Endothelial cell of umbilical vein (primary cell): ENCODE data around the gene QARS1. TPM values are rescaled to one million over a fixed set of nuclear protein-coding genes. Genes with fewer than 3 reads are reported as not detected.
A peak's percentile ranks its signal among the peaks of the same experiment; 100 is the strongest.

Source experiments
- Bru-seq: library from RNA; stranded (reverse); fragments of 400-500 nt; gene quantifications from one replicate; lab custom pipeline; 2021; lab: Mats Ljungman, UMichigan
- BruChase-seq, 2 experiments: library from RNA; stranded (reverse); fragments of 400-500 nt; gene quantifications; one replicate each; lab custom pipeline; 2021; lab: Mats Ljungman, UMichigan
- BruUV-seq: library from RNA; stranded (reverse); fragments of 400-500 nt; replicated peaks from 2 replicates; lab custom pipeline; 2021; lab: Mats Ljungman, UMichigan
- CTCF ChIA-PET: fragments of 300-600, 350-600 bp; sonication (Branson Sonifier 250); formaldehyde crosslinking; loops from one replicate; lab custom pipeline; 2021; ENCODE audit warnings: antibody characterized with exemption, inconsistent platforms; lab: Charles Lee
- POLR2A ChIA-PET: fragments of 300-600, 350-600 bp; sonication (Branson Sonifier 250); formaldehyde crosslinking; loops from one replicate; lab custom pipeline; 2021; ENCODE audit warnings: antibody characterized with exemption, inconsistent platforms; lab: Charles Lee
- DNase-seq: peaks from one replicate; pipeline ENCODE4 v3.0.0-alpha.2; 2011; ENCODE audit warnings: low read depth, low spot score
- FAIRE-seq: peaks from 2 replicates; lab custom pipeline; 2011; peaks lifted over from hg19 to GRCh38; lab: Jason Lieb, UNC
- H2AFZ ChIP-seq: 2 replicates; pipeline ENCODE4 v1.6.0; 2012; ENCODE audit warnings: low read depth, low read length, control low read depth, inconsistent platforms
- H3K27ac ChIP-seq: 2 replicates; pipeline ENCODE4 v1.5.1; 2011; ENCODE audit warnings: low read depth, mild to moderate bottlenecking, control low read depth, low read length, moderate library complexity; ENCODE audit not compliant: insufficient read depth
- H3K27me3 ChIP-seq, 2 experiments: 2 replicates each; pipeline versions ENCODE4 v1.6.0 to v1.6.1; 2011; ENCODE audit warnings: low read length in 2 of 2, mixed read lengths in 1 of 2; ENCODE audit not compliant: control insufficient read depth in 2 of 2, insufficient read depth in 2 of 2
- H3K36me3 ChIP-seq, 2 experiments: 2 replicates in 1 of 2; 3 replicates in 1 of 2; pipeline ENCODE4 v1.5.1; 2011; ENCODE audit warnings: low read length in 2 of 2, mild to moderate bottlenecking in 1 of 2, moderate library complexity in 1 of 2; ENCODE audit not compliant: control insufficient read depth in 2 of 2, insufficient read depth in 2 of 2; ENCODE audit errors: extremely low read depth in 1 of 2
- H3K4me1 ChIP-seq: 3 replicates; pipeline ENCODE4 v1.5.1; 2011; ENCODE audit warnings: mild to moderate bottlenecking, low read length; ENCODE audit not compliant: control insufficient read depth, insufficient read depth; ENCODE audit errors: extremely low read depth
- H3K4me2 ChIP-seq: 2 replicates; pipeline ENCODE4 v1.6.1; 2011; ENCODE audit warnings: low read length, control low read depth, mixed read lengths; ENCODE audit not compliant: insufficient read depth
- H3K4me3 ChIP-seq, 3 experiments: fragments of 200-600 bp in 1 of 3; sonication (generic), shearing (Covaris generic) in 1 of 3; replicated peaks in 1 of 3; 2 replicates each; pipeline ENCODE4 v1.5.1; 2011 to 2016; ENCODE audit warnings: control low read depth in 3 of 3, low read length in 3 of 3, mild to moderate bottlenecking in 2 of 3, inconsistent platforms in 1 of 3, low read depth in 1 of 3, moderate library complexity in 1 of 3; ENCODE audit not compliant: insufficient read depth in 1 of 3
- H3K79me2 ChIP-seq: 2 replicates; pipeline ENCODE4 v1.6.0; 2012; ENCODE audit warnings: low read length, inconsistent platforms; ENCODE audit not compliant: control insufficient read depth, insufficient read depth
- H3K9ac ChIP-seq: replicated peaks from 2 replicates; pipeline ENCODE3; 2011; ENCODE audit warnings: low read length, control low read depth; ENCODE audit not compliant: insufficient read depth; ENCODE audit errors: extremely low read depth
- H3K9me1 ChIP-seq: replicated peaks from 3 replicates; pipeline ENCODE4 v1.6.0; 2011; ENCODE audit warnings: mild to moderate bottlenecking, low read length; ENCODE audit not compliant: control insufficient read depth, insufficient read depth; ENCODE audit errors: extremely low read depth
- H3K9me3 ChIP-seq: replicated peaks from 2 replicates; pipeline ENCODE4 v1.5.1; 2012; ENCODE audit warnings: low read length, inconsistent platforms; ENCODE audit not compliant: control insufficient read depth, insufficient read depth
- H4K20me1 ChIP-seq: replicated peaks from 2 replicates; pipeline ENCODE3; 2011; ENCODE audit warnings: mild to moderate bottlenecking, low read length; ENCODE audit not compliant: control insufficient read depth, insufficient read depth; ENCODE audit errors: extremely low read depth
- POLR2A ChIP-seq: IDR thresholded peaks from 2 replicates; pipeline ENCODE4 v1.6.1; 2012; ENCODE audit warnings: low read depth, mild to moderate bottlenecking, control low read depth, low read length
- POLR2AphosphoS5 ChIP-seq: IDR thresholded peaks from 2 replicates; pipeline ENCODE4 v1.6.1; 2012; ENCODE audit warnings: low read depth, mild to moderate bottlenecking, control low read depth, low read length, moderate library complexity; ENCODE audit not compliant: insufficient read depth
- dilution Hi-C: fragments of 300-500 bp; cut with MboI; formaldehyde crosslinking; loops from one replicate; pipeline ENCODE4 v1.15.0; 2019; ENCODE audit warnings: low sequenced_read_pairs; ENCODE audit not compliant: extremely low pct_ligation_motif_present
- intact Hi-C: fragments of 100-400 bp; cut with micrococcal nuclease; formaldehyde crosslinking; loops from one replicate; pipeline ENCODE4 v1.10.0; 2022
- long read RNA-seq: library from polyadenylated mRNA; stranded (forward); transcript quantifications from one replicate; pipeline ENCODE4 v2.0.0, GENCODE V29; 2021
- polyA minus RNA-seq, 3 experiments: library from RNA; depleted of rRNA, polyadenylated mRNA; stranded (reverse); fragments of >200 nt; gene quantifications; 1 replicate in 1 of 3; 2 replicates in 2 of 3; pipeline ENCODE4 v1.2.3, GENCODE V29; 2011
- polyA plus RNA-seq, 4 experiments: library from polyadenylated mRNA; depleted of rRNA in 3 of 4; stranded (reverse) in 3 of 4; unstranded in 1 of 4; fragments of >200 nt; gene quantifications; 2 replicates each; pipeline versions ENCODE4 v1.2.1 to v1.2.3, GENCODE V29; 2011 to 2012; ENCODE audit warnings: missing spikeins in 1 of 4
- total RNA-seq: library from RNA; stranded (reverse); gene quantifications from 2 replicates; pipeline ENCODE4 v1.2.3, GENCODE V29; 2021
- TF ChIP-seq, protein P1 (sequence below), 2 donors: IDR thresholded peaks; 1 replicate in 1 of 2; 2 replicates in 1 of 2; pipeline ENCODE4 v1.5.1; 2011; ENCODE audit warnings: low read length in 2 of 2, mild to moderate bottlenecking in 2 of 2, moderate library complexity in 2 of 2, control low read depth in 1 of 2, inconsistent platforms in 1 of 2, low read depth in 1 of 2; ENCODE audit not compliant: insufficient read depth in 1 of 2; ENCODE audit errors: extremely low read depth in 1 of 2

QARS1 gene
- total RNA-seq (261 and 285 TPM in 2 replicates), polyA plus RNA-seq (434 and 477 TPM in 2 replicates), polyA minus RNA-seq (280 and 284 TPM in 2 replicates), Bru-seq, nascent RNA (percentile 61 among the genes with signal in this experiment), BruChase-seq, experiment 1, labeled RNA remaining after a 6-hour chase (percentile 90 among the genes with signal in this experiment), BruChase-seq, experiment 2, labeled RNA remaining after a 2-hour chase (percentile 81 among the genes with signal in this experiment)
- 308 and 315 TPM in 2 replicates for polyA plus RNA-seq (2011; cell fraction: cytosol; rRNA removed)
- 681 and 803 TPM in 2 replicates for polyA plus RNA-seq (2011; cell fraction: nucleus; rRNA removed)
- 288 and 313 TPM in 2 replicates for polyA plus RNA-seq (2012)
- polyA minus RNA-seq (2011; cell fraction: cytosol; rRNA and poly(A)+ RNA removed), result 116 TPM
- 156 and 170 TPM in 2 replicates for polyA minus RNA-seq (2011; cell fraction: nucleus; rRNA and poly(A)+ RNA removed)
- long read RNA-seq, transcript QARS-201 (24 exons, 2,827 nt), result major isoform, 186 of 262 reads
- long read RNA-seq, transcript QARS-209 (23 exons, 2,362 nt), result minor isoform, 12 of 262 reads
- long read RNA-seq, partial matches to known transcripts, result 20 of 262 reads
- long read RNA-seq, other reads (novel, unspliced or antisense), result 44 of 262 reads

DNA sequence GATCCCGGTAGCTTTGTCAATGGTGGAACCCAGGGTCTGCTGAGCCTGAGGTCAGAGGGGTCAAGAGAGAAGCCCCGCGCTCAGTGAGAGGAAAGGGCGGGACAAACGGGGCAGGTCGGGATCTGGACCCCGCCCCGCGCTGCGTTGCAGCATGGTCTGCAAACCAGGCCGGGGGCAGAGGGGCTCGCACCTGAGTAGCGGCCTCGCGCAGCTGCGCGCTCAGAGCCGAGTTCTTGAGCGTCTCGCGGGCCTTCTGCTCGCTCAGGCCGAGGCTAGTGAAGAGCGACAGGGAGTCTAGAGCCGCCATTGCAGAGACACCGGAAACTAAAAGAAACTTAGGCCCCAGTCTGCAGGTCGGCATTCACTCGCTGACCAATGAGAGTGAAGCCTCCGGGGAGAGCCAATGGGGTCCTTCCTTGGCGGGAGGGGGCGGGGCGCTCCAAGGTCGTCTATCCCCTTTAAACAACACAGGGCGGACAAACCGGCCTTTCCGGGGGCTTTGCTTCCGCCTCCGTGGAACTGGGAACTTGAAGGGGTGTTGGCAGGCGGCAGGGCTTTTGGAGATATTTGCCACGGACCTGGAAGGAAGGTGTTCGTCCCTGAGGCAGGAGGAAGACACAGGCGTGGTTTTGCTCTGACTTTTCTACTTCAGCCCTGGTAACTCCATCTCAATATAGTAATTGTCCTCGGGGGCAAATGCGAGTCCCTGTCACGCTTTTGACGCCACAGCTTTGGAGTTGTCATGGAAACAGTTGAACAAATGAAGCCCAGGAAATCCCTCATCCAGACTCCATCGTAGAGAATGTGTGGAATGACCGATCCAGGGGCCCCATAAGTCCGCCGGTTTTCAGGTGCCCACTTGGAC lies at the start of gene QARS1:
Gene QARS1 (minus strand): TSS at position 331 of the 865 bp plus-strand sequence. CDS start 24 bp downstream, at position 307.
- intact Hi-C loops, result loop anchor here (1.0 to 2.0 kb wide), 4 partner anchors 10 to 345 kb away; partner anchors contain the start of genes LAMB2, QRICH1 and USP19
- CTCF ChIA-PET, result interaction anchor here (3.6 kb wide), 1 partner anchor 11 kb away, joined by 22 read pairs; the partner anchor contains the start of gene QRICH1
- TSS peak; percentile 93 for BruUV-seq

More for the DNA sequence above, at the start of gene QARS1:
- Histone ChIP-seq H3K4me1 (peaks cover 9% of the 10 kb centered on the region), H3K4me3 (peak within 1 kb of the TSS; percentile 67 to 90 (median 85)), H2AFZ (peak within 1 kb of the TSS; percentile 85), H3K9me1 (no peaks in the 10 kb centered on the region), H4K20me1 (no peaks in the 10 kb centered on the region), H3K9me3 (no peaks in the 10 kb centered on the region), H3K27me3 (no peaks in the 10 kb centered on the region), H3K36me3 (peaks cover 6 to 33% of the 10 kb centered on the region in 2 experiments), H3K27ac (peak within 1 kb of the TSS; percentile 72), H3K79me2 (peaks cover 8% of the 10 kb centered on the region), H3K9ac (peak within 1 kb of the TSS; percentile 85), H3K4me2 (peak within 1 kb of the TSS; percentile 90)
- TF ChIP-seq POLR2AphosphoS5 (peak; percentile 87), POLR2A (peak; percentile 90)
- TF ChIP-seq, protein P1, sequence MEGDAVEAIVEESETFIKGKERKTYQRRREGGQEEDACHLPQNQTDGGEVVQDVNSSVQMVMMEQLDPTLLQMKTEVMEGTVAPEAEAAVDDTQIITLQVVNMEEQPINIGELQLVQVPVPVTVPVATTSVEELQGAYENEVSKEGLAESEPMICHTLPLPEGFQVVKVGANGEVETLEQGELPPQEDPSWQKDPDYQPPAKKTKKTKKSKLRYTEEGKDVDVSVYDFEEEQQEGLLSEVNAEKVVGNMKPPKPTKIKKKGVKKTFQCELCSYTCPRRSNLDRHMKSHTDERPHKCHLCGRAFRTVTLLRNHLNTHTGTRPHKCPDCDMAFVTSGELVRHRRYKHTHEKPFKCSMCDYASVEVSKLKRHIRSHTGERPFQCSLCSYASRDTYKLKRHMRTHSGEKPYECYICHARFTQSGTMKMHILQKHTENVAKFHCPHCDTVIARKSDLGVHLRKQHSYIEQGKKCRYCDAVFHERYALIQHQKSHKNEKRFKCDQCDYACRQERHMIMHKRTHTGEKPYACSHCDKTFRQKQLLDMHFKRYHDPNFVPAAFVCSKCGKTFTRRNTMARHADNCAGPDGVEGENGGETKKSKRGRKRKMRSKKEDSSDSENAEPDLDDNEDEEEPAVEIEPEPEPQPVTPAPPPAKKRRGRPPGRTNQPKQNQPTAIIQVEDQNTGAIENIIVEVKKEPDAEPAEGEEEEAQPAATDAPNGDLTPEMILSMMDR (IDR thresholded peaks at IDR 0.05; ENCODE audit: extremely low read depth in 1 of 2, insufficient read depth in 1 of 2, low read depth in 1 of 2, low read length in 2 of 2), result no peak
- peak; percentile 94 for DNase-seq
- dilution Hi-C loops, result no loop called here
- FAIRE-seq, result peak; percentile 100
- POLR2A ChIA-PET, result interaction anchor here (1.1 kb wide), 1 partner anchor 10 kb away, joined by 3 read pairs; the partner anchor contains the start of gene QRICH1
